Measurements from ENCODE around the gene CEP164. TPM values are rescaled to one million over a fixed set of nuclear protein-coding genes. Genes with fewer than 3 reads are reported as not detected.

Gene CEP164
- total and polyA plus RNA-seq, 9 of the 15 experiments (the other 6 are each of a cell fraction or from before 2014, with no cell fraction given): 2.1 to 16.5 (median 10.4) TPM

DNA sequence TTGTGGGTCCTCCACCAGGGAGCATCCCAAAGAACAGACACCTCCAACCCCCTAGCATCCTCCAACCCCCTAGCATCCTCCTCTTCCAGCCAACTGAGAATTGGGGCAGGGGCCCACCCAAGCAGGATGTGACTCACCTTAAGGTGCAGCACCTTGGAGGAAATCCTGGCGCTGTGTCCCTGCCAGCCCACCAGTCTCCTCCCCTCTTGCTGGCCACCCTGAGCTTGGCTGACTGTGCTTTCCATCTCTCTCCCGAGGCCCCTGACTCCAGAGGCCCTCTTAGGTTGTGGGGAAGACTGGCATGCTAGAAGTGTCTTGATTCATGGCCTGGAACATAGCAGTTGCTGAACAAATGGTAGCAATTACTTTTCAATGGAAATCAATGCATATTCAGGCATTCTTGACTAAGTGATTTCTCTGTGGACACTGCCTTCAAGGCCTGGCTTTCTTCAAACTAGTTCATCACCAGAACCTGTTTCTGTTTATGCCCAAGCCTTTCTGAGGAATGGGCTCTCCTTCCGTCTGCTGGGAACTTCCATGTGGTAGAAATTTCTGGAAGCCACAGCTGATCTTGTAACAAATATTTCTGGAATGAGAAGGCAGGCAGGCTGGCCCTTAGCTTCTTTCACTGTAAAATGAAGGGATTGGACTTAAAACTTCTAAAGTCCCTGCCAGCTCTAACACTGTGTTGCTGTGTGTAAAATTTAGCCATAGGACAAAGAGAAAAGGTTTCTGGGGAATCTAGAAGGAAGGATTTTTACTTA lies 60.5 kb downstream of the CEP164 start:
- Histone ChIP-seq H3K4me1 (replicated peaks in 1 of 2; ENCODE audit: control insufficient read depth in 2 of 2, insufficient read depth in 2 of 2, low read length in 2 of 2) (no peaks in the 10 kb centered on the region), H3K79me2 (ENCODE audit: control insufficient read depth, insufficient read depth, low read length) (no peaks in the 10 kb centered on the region), H3K4me3 (no peak overlapping the region), H3K4me2 (ENCODE audit: insufficient read depth, low read length) (no peak overlapping the region), H3K36me3 (ENCODE audit: control insufficient read depth, insufficient read depth, low read length) (peaks cover 9% of the 10 kb centered on the region; the same call in 1 of the 3 replicates), H2AFZ (ENCODE audit: low read depth, low read length) (no peak overlapping the region), H3K27me3 (ENCODE audit: control insufficient read depth in 2 of 2, insufficient read depth in 2 of 2, low read length in 2 of 2) (no peaks in the 10 kb centered on the region), H3K9me3 (replicated peaks; ENCODE audit: control insufficient read depth, insufficient read depth, low read depth, low read length) (no peaks in the 10 kb centered on the region), H3K9me1 (ENCODE audit: control insufficient read depth, insufficient read depth, low read length) (no peaks in the 10 kb centered on the region), H3K27ac (ENCODE audit: extremely low read depth, low read depth, low read length) (no peak overlapping the region), H3K9ac (ENCODE audit: insufficient read depth in 1 of 2, low read depth in 2 of 2, low read length in 2 of 2) (no peak overlapping the region), H4K20me1 (replicated peaks; ENCODE audit: control insufficient read depth, insufficient read depth, low read length) (no peaks in the 10 kb centered on the region)
- POLR2A ChIA-PET: no interaction called here
- in situ Hi-C loops (cut with MboI): no loop called here
- TF ChIP-seq ZBTB17 (CRISPR knock-in tag; IDR thresholded peaks at IDR 0.05) (no peak), CBX5 (IDR thresholded peaks at IDR 0.05; ENCODE audit: borderline replicate concordance, low read depth) (no peak), CREBBP (IDR thresholded peaks at IDR 0.05; ENCODE audit: low read depth, low read length) (no peak), NFE2 (IDR thresholded peaks at IDR 0.05; ENCODE audit: low read depth) (no peak), ARID2 (IDR thresholded peaks at IDR 0.05) (no peak), PPARD (CRISPR knock-in tag; IDR thresholded peaks at IDR 0.05) (no peak), SMARCE1 (IDR thresholded peaks at IDR 0.05) (no peak), CCNT2 (IDR thresholded peaks at IDR 0.05; ENCODE audit: borderline replicate concordance, extremely low read depth, insufficient read length, low read depth, low read length) (no peak)
- TF ChIP-seq, protein P1, sequence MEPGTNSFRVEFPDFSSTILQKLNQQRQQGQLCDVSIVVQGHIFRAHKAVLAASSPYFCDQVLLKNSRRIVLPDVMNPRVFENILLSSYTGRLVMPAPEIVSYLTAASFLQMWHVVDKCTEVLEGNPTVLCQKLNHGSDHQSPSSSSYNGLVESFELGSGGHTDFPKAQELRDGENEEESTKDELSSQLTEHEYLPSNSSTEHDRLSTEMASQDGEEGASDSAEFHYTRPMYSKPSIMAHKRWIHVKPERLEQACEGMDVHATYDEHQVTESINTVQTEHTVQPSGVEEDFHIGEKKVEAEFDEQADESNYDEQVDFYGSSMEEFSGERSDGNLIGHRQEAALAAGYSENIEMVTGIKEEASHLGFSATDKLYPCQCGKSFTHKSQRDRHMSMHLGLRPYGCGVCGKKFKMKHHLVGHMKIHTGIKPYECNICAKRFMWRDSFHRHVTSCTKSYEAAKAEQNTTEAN (CRISPR knock-in tag; IDR thresholded peaks at IDR 0.05): no peak
- intact Hi-C loops (cut with micrococcal nuclease): no loop called here
- DNase-seq (ENCODE audit: extremely low read depth in 1 of 4, low spot score in 3 of 4) (no peak), ATAC-seq (no peak), FAIRE-seq (no peak)
- no TSS peak for BruUV-seq (replicated peaks)
- WGBS (ENCODE audit: insufficient coverage, low coverage, missing lambda C conversion rate): 68% methylated on average over 3 of the region's 3 CpGs
- CTCF ChIA-PET (ENCODE audit: low intra/inter-chr PET ratio): no interaction called here
